HCT116 (cell line): ENCODE measurements around the gene KRIT1. TPM values are rescaled to one million over a fixed set of nuclear protein-coding genes. Genes with fewer than 3 reads are reported as not detected.

ENCODE experiments used
- ATAC-seq: fragments of 200-7000 bp; cut with Tn5 transposase; 2 replicates; pipeline ENCODE4 v1.9.1; 2020; ENCODE audit warnings: mild to moderate bottlenecking, moderate library complexity
- BruUV-seq: library from RNA; stranded (reverse); fragments of 400-500 nt; replicated peaks from 2 replicates; lab custom pipeline; 2021; lab: Mats Ljungman, UMichigan
- CTCF ChIA-PET: fragments of 300-600 bp; sonication (Branson Sonifier 250); formaldehyde crosslinking; loops from one replicate; lab custom pipeline; 2021; ENCODE audit warnings: antibody characterized with exemption; lab: Charles Lee
- POLR2A ChIA-PET: fragments of 300-600, 350-600 bp; sonication (Branson Sonifier 250); formaldehyde crosslinking; loops from one replicate; lab custom pipeline; 2021; ENCODE audit warnings: antibody characterized with exemption; lab: Charles Lee
- RAD21 ChIA-PET, 2 experiments: fragments of 300-600 bp; sonication (Branson Sonifier 250); formaldehyde crosslinking; loops; one replicate each; lab custom pipeline; 2023; ENCODE audit warnings: low total read pairs in 2 of 2; ENCODE audit not compliant: uncharacterized antibody in 2 of 2, unreplicated experiment in 2 of 2, low non-redundant PET in 1 of 2; lab: Charles Lee
- DNase-seq: peaks from one replicate; pipeline ENCODE4 v3.0.0-alpha.2; 2010; ENCODE audit warnings: low read depth, low spot score
- H2AFZ ChIP-seq: fragments of 200-600 bp; shearing (Covaris generic), sonication (generic); 2 replicates; pipeline ENCODE4 v1.6.1; 2017; ENCODE audit warnings: low read depth, mixed run types, mixed read lengths, antibody characterized with exemption, low read length; ENCODE audit not compliant: poor library complexity, severe bottlenecking
- H3K27ac ChIP-seq: 2 replicates; pipeline ENCODE4 v1.5.1; 2012; ENCODE audit warnings: low read depth, low read length
- H3K27me3 ChIP-seq: fragments of 200-600 bp; sonication (generic); 2 replicates; pipeline ENCODE4 v1.6.1; 2016; ENCODE audit warnings: mixed run types, low read length, mixed read lengths; ENCODE audit not compliant: insufficient read depth
- H3K36me3 ChIP-seq, 2 experiments: fragments of 200-500 bp in 1 of 2; fragments of 200-600 bp in 1 of 2; sonication (Bioruptor generic) in 1 of 2; sonication (generic) in 1 of 2; 2 replicates each; pipeline versions ENCODE4 v1.5.1 to v1.6.1; 2014 to 2016; ENCODE audit warnings: low read length in 2 of 2, inconsistent platforms in 1 of 2, mixed read lengths in 1 of 2, mixed run types in 1 of 2; ENCODE audit not compliant: insufficient read depth in 2 of 2, control insufficient read depth in 1 of 2
- H3K4me1 ChIP-seq, 2 experiments: fragments of 200-600 bp in 1 of 2; sonication (generic) in 1 of 2; 2 replicates each; pipeline versions ENCODE4 v1.5.1 to v1.6.1; 2012 to 2017; ENCODE audit warnings: low read length in 2 of 2, inconsistent platforms in 1 of 2, mild to moderate bottlenecking in 1 of 2, mixed read lengths in 1 of 2, mixed run types in 1 of 2, moderate library complexity in 1 of 2; ENCODE audit not compliant: insufficient read depth in 2 of 2, control insufficient read depth in 1 of 2
- H3K4me2 ChIP-seq: fragments of 200-600 bp; sonication (generic); 2 replicates; pipeline ENCODE4 v1.6.1; 2017; ENCODE audit warnings: mixed run types, low read length, mixed read lengths
- H3K4me3 ChIP-seq, 2 experiments: fragments of 200-600 bp in 1 of 2; sonication (generic) in 1 of 2; replicated peaks in 1 of 2; 2 replicates each; pipeline ENCODE4 v1.5.1; 2011 to 2016; ENCODE audit warnings: low read length in 2 of 2, control low read depth in 1 of 2, low read depth in 1 of 2, mild to moderate bottlenecking in 1 of 2, mixed read lengths in 1 of 2, mixed run types in 1 of 2
- H3K79me2 ChIP-seq: fragments of 200-600 bp; sonication (generic); 2 replicates; pipeline ENCODE4 v1.6.1; 2017; ENCODE audit warnings: mild to moderate bottlenecking, mixed run types, low read length, moderate library complexity, mixed read lengths; ENCODE audit not compliant: insufficient read depth
- H3K9ac ChIP-seq: fragments of 200-600 bp; sonication (generic); 2 replicates; pipeline ENCODE4 v1.6.1; 2016; ENCODE audit warnings: low read length, mixed read lengths
- H3K9me2 ChIP-seq: fragments of 200-600 bp; sonication (generic), shearing (Covaris generic); 2 replicates; pipeline ENCODE4 v1.6.1; 2017; ENCODE audit warnings: mixed run types, mild to moderate bottlenecking, moderate library complexity; ENCODE audit not compliant: insufficient read depth
- H3K9me3 ChIP-seq, 2 experiments: fragments of 200-500 bp in 1 of 2; fragments of 200-600 bp in 1 of 2; sonication (Bioruptor generic) in 1 of 2; sonication (generic) in 1 of 2; 2 replicates each; pipeline ENCODE4 v1.6.1; 2014 to 2017; ENCODE audit warnings: low read length in 2 of 2, mixed read lengths in 2 of 2, inconsistent platforms in 1 of 2, low read depth in 1 of 2, mild to moderate bottlenecking in 1 of 2, mixed run types in 1 of 2, moderate library complexity in 1 of 2; ENCODE audit not compliant: control insufficient read depth in 1 of 2, insufficient read depth in 1 of 2
- H4K20me1 ChIP-seq: fragments of 200-600 bp; sonication (generic), shearing (Covaris generic); 2 replicates; pipeline ENCODE4 v1.6.1; 2017; ENCODE audit warnings: mixed run types, mild to moderate bottlenecking, moderate library complexity; ENCODE audit not compliant: insufficient read depth
- CEBPB ChIP-seq: IDR thresholded peaks from 2 replicates; pipeline ENCODE4 v1.6.1; 2012; ENCODE audit warnings: low read depth
- EGR1 ChIP-seq: IDR thresholded peaks from 2 replicates; pipeline ENCODE4 v1.6.1; 2012; ENCODE audit warnings: low read depth
- EZH2phosphoT487 ChIP-seq: fragments of 200-600 bp; IDR thresholded peaks from 2 replicates; pipeline ENCODE4 v1.6.1; 2018; ENCODE audit warnings: antibody characterized with exemption, borderline replicate concordance
- FOSL1 ChIP-seq: IDR thresholded peaks from 2 replicates; pipeline ENCODE4 v1.6.1; 2012; ENCODE audit warnings: low read depth
- JUND ChIP-seq: IDR thresholded peaks from 2 replicates; pipeline ENCODE4 v1.6.1; 2012
- POLR2A ChIP-seq: IDR thresholded peaks from 2 replicates; pipeline ENCODE4 v1.7.0; 2011; ENCODE audit warnings: borderline replicate concordance; ENCODE audit not compliant: insufficient read depth, insufficient read length; ENCODE audit errors: extremely low read depth
- SIN3A ChIP-seq: IDR thresholded peaks from 2 replicates; pipeline ENCODE4 v1.6.1; 2012; ENCODE audit warnings: low read depth
- SP1 ChIP-seq: IDR thresholded peaks from 2 replicates; pipeline ENCODE4 v1.6.1; 2012; ENCODE audit warnings: low read depth
- SRF ChIP-seq: IDR thresholded peaks from 2 replicates; pipeline ENCODE4 v1.6.1; 2012; ENCODE audit warnings: low read depth
- TCF7L2 ChIP-seq: IDR thresholded peaks from 2 replicates; pipeline ENCODE4 v1.7.0; 2011; ENCODE audit warnings: borderline replicate concordance, inconsistent platforms; ENCODE audit not compliant: insufficient read depth, insufficient read length; ENCODE audit errors: extremely low read depth
- YY1 ChIP-seq: IDR thresholded peaks from 2 replicates; pipeline ENCODE4 v1.6.1; 2011; ENCODE audit warnings: low read length, low read depth, moderate library complexity, mild to moderate bottlenecking; ENCODE audit not compliant: insufficient replicate concordance; ENCODE audit errors: extremely low read depth
- ZBTB33 ChIP-seq: IDR thresholded peaks from 2 replicates; pipeline ENCODE4 v1.6.1; 2011; ENCODE audit warnings: mild to moderate bottlenecking, low read length, moderate library complexity; ENCODE audit not compliant: insufficient replicate concordance; ENCODE audit errors: extremely low read depth
- intact Hi-C: fragments of 100-400 bp; cut with micrococcal nuclease; formaldehyde crosslinking; loops from 2 replicates; pipeline ENCODE4 v1.10.0; 2022
- total RNA-seq: library from RNA; stranded (reverse); gene quantifications from one replicate; pipeline ENCODE4 v1.2.1, GENCODE V29; 2021; ENCODE audit not compliant: unreplicated experiment
- TF ChIP-seq, protein P1 (sequence below): IDR thresholded peaks from 2 replicates; pipeline ENCODE4 v1.6.1; 2012

The KRIT1 gene
- total RNA-seq, 1 experiment from 2014 or later = 32.4 TPM

- Histone ChIP-seq H3K4me2 (no peak overlapping the region), H3K36me3 (no peaks in the 10 kb centered on the region), H3K27me3 (no peaks in the 10 kb centered on the region), H3K79me2 (peaks cover 62% of the 10 kb centered on the region), H3K4me1 (no peaks in the 10 kb centered on the region), H3K4me3 (no peak overlapping the region), H3K9me2 (no peaks in the 10 kb centered on the region), H4K20me1 (no peaks in the 10 kb centered on the region), H3K9me3 (no peaks in the 10 kb centered on the region), H3K27ac (no peak overlapping the region), H2AFZ (no peak overlapping the region), H3K9ac (no peak overlapping the region)
- DNase-seq (no peak), ATAC-seq (no peak)
- ChIA-PET RAD21 (no interaction called here), CTCF (no interaction called here), POLR2A (no interaction called here)
- BruUV-seq = no TSS peak
- TF ChIP-seq, protein P1, sequence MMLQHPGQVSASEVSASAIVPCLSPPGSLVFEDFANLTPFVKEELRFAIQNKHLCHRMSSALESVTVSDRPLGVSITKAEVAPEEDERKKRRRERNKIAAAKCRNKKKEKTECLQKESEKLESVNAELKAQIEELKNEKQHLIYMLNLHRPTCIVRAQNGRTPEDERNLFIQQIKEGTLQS = no peak
- TF ChIP-seq ZBTB33 = no peak
- no peak for TF ChIP-seq POLR2A
- TF ChIP-seq YY1 = no peak
- no peak for TF ChIP-seq TCF7L2
- no peak for TF ChIP-seq FOSL1
- no peak for TF ChIP-seq SIN3A
- no peak for TF ChIP-seq EGR1
- TF ChIP-seq EZH2phosphoT487 = no peak
- TF ChIP-seq SRF = no peak
- TF ChIP-seq CEBPB = no peak
- TF ChIP-seq JUND = no peak
- no peak for TF ChIP-seq SP1
- intact Hi-C loops = no loop called here
Measured at GRCh38 chr7:92276460-92276864, 30.7 kb upstream of the KRIT1 start.
